Brain microvascular endothelial cell (primary cell): ENCODE data around the gene DPM1.

ENCODE experiments used
- DNase-seq: peaks from one replicate; pipeline ENCODE4 v3.0.0-alpha.2; 2020
- H3K27ac ChIP-seq: fragments of 250-450 bp; sonication (Bioruptor Pico); 2 replicates; pipeline ENCODE4 v1.5.1; 2020; ENCODE audit warnings: mild to moderate bottlenecking, moderate library complexity
- H3K27me3 ChIP-seq: fragments of 250-450 bp; sonication (Bioruptor Pico); replicated peaks from 2 replicates; pipeline ENCODE4 v1.5.1; 2020; ENCODE audit warnings: mild to moderate bottlenecking
- H3K36me3 ChIP-seq: fragments of 250-450 bp; sonication (Bioruptor Pico); replicated peaks from 2 replicates; pipeline ENCODE4 v1.5.1; 2020; ENCODE audit warnings: mild to moderate bottlenecking
- H3K4me3 ChIP-seq: 2 replicates; pipeline ENCODE4 v1.5.1; 2011; ENCODE audit warnings: low read depth, mild to moderate bottlenecking, control low read depth, low read length, moderate library complexity
- in situ Hi-C: cut with HindIII; loops from 2 replicates; pipeline ENCODE4 v1.10.0; 2017; ENCODE audit warnings: low sequenced_read_pairs, low pct_ligation_motif_present
- TF ChIP-seq, protein P1 (sequence below): IDR thresholded peaks from 2 replicates; pipeline ENCODE4 v1.5.1; 2011; ENCODE audit warnings: low read depth, mild to moderate bottlenecking, moderate library complexity, low read length, control low read depth, inconsistent platforms; ENCODE audit errors: missing control alignments

Gene DPM1

DNA sequence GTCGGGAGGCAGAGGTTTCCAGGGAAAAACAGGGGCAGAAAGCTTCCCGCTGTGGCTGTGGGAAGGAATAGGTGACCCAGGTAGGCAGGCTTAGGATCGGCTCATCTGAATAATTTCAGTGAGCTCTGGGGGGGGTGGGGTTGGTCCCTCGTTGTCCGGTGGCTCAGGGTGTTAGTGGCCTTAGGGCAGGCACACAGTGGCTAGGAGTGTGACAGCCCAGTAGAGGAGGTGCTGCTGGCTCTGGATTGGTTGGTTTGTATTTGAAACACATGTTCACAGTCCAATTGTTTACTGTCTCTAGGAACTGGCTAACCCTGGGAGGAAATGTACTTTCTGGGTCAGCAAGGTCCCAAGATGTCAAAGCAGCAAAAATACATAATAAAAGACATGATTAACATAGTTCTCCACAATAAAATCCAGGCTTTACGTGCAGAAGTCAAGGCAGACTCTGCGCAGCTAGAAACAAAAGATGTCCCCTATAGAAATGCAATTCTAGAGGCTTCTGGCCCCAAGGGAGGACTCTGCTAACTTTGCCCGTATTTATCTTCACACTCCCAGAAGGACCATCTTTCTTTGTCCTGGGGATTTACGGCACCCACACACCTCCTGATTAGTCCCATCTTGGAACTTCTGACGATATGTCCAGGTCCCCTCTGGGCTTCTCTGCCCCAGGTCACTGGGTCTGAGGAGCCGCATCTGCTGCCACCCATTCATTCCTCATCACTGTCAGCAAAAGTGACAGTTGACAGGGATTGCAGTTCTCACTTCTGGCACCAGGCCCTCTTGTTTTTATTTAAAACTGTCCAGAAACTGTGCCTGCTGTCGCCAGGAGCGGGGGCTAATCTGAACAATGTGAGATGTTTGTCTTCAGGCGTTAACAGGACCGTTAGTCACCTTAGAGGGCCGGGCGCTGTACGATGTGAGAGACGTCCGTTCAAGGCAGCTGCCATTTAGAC lies 19.0 kb upstream of the DPM1 start:
- Histone ChIP-seq H3K27me3 (no peaks in the 10 kb centered on the region), H3K36me3 (no peaks in the 10 kb centered on the region), H3K27ac (no peak overlapping the region), H3K4me3 (no peak overlapping the region)
- DNase-seq, result no peak
- TF ChIP-seq, protein P1, sequence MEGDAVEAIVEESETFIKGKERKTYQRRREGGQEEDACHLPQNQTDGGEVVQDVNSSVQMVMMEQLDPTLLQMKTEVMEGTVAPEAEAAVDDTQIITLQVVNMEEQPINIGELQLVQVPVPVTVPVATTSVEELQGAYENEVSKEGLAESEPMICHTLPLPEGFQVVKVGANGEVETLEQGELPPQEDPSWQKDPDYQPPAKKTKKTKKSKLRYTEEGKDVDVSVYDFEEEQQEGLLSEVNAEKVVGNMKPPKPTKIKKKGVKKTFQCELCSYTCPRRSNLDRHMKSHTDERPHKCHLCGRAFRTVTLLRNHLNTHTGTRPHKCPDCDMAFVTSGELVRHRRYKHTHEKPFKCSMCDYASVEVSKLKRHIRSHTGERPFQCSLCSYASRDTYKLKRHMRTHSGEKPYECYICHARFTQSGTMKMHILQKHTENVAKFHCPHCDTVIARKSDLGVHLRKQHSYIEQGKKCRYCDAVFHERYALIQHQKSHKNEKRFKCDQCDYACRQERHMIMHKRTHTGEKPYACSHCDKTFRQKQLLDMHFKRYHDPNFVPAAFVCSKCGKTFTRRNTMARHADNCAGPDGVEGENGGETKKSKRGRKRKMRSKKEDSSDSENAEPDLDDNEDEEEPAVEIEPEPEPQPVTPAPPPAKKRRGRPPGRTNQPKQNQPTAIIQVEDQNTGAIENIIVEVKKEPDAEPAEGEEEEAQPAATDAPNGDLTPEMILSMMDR, result no peak
- in situ Hi-C loops, result loop anchor here (25.0 kb wide), 1 partner anchor 335 kb away; no protein-coding TSS in a partner anchor

DNA sequence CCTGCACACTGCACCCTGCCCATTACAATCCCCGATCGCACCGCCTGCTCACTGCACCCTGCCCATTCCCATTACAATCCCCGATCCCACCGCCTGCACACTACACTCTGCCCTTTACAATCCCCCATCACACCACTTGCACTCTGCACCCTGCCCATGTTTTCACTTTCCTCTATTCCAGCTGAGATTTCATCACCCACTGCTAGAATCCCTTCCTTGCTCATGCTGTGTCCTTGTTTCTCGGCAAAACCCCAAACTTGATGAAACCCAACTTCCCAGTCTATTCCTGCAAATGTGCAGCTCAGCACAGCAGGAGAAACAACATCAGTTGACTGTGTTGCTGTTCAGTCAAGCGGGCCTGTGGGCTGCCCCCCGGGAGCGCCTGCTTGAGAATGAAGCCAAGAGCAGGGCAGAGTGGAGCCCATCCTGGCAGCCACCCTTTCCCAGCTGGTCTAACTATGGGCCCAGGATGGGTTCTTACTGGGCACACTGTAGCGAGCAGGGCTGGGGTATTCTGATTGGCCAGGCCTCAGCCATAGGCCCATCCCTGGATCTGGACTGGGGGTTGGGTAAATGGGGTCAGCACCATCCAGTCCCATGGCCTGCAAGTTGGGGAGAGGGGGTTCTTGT lies 17.5 kb upstream of the DPM1 start:
- no peak for DNase-seq
- no peaks in the 10 kb centered on the region for H3K36me3 ChIP-seq
- in situ Hi-C loops, result loop anchor here (25.0 kb wide), 1 partner anchor 336 kb away; no protein-coding TSS in a partner anchor
- TF ChIP-seq, protein P1, result no peak
- no peaks in the 10 kb centered on the region for H3K27me3 ChIP-seq
- no peak overlapping the region for H3K27ac ChIP-seq
- no peak overlapping the region for H3K4me3 ChIP-seq

DNA sequence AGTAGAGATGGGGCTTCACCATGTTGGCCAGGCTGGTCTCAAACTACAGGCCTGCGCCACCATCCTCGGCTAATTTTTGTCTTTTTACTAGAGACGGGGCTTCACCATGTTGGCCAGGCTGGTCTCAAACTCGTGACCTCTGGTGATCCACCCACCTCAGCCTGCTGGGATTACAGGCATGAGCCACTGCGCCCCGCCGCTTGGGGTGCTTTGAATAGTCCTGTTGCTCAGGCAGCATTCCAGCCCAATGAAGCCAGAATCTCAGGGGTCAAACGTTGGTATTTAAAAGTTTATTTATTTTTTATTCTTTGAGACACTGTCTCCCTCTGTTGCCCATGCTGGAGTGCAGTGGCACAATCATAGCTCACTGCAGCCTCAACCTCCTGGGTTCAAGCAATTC lies 11.6 kb upstream of the DPM1 start:
- no peaks in the 10 kb centered on the region for H3K27me3 ChIP-seq
- in situ Hi-C loops, result no loop called here
- no peaks in the 10 kb centered on the region for H3K36me3 ChIP-seq
- H3K27ac ChIP-seq, result no peak overlapping the region
- TF ChIP-seq, protein P1, result no peak
- no peak for DNase-seq
- no peak overlapping the region for H3K4me3 ChIP-seq

DNA sequence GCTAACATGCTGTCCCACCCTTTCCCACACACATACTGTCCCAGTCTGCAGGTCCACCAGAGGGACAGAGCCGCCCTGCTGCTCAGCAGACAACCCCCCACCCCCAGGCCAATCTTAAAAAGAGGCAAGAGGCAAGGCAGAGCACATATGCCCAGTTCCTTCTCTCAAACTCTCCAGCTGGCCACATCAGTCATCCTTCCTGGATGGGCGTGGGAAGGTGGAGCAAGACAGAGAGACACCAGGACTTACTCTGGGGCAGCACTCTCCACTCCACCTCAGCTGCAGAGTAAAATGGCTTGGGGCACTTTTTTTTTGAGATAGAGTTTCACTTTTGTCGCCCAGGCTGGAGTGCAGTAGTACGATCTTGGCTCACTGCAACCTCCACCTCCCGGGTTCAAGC lies 11.1 kb upstream of the DPM1 start:
- TF ChIP-seq, protein P1, result no peak
- H3K36me3 ChIP-seq, result no peaks in the 10 kb centered on the region
- no peak overlapping the region for H3K4me3 ChIP-seq
- in situ Hi-C loops, result no loop called here
- H3K27me3 ChIP-seq, result no peaks in the 10 kb centered on the region
- H3K27ac ChIP-seq, result no peak overlapping the region
- DNase-seq, result no peak

DNA sequence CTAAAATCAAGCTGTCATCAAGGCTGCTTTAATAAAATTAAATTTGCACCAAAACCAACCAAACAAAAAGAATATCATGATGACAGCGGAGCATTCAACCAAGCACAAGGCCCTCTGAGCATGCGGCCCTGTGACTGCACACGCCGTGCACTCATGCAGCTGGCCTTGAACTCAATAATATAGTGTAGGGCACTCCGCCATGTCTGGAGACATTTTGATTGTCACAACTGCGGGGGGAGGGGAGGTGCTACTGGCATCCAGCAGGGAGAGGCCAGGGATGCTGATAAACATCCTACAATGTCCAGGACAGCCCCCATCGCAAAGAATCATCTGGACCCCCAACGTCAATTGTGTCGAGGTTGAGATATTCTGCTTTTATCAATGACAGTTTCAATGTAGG lies 10.0 kb upstream of the DPM1 start:
- TF ChIP-seq, protein P1, result no peak
- Histone ChIP-seq H3K27me3 (no peaks in the 10 kb centered on the region), H3K36me3 (no peaks in the 10 kb centered on the region), H3K27ac (no peak overlapping the region), H3K4me3 (no peak overlapping the region)
- DNase-seq, result no peak
- in situ Hi-C loops, result no loop called here
